Mucosa of rectum (tissue), 2 donors: ENCODE measurements around the gene NME7.
"Not testable (repeated sequence)": the region's sequence is repeated elsewhere in the genome, so short reads cannot be mapped to it uniquely, and the experiment has no call there.

Experiments
- H3K27ac ChIP-seq, 2 donors: one replicate each; pipeline ENCODE4 v1.7.0; 2013; ENCODE audit warnings: inconsistent platforms in 2 of 2, low read depth in 2 of 2, low read length in 2 of 2
- H3K27me3 ChIP-seq, 2 donors: one replicate each; pipeline ENCODE4 v1.7.0; 2013; ENCODE audit warnings: low read length in 2 of 2; ENCODE audit not compliant: control insufficient read depth in 2 of 2, insufficient read depth in 2 of 2
- H3K36me3 ChIP-seq, 2 donors: one replicate each; pipeline ENCODE4 v1.7.0; 2013; ENCODE audit warnings: low read length in 2 of 2; ENCODE audit not compliant: control insufficient read depth in 2 of 2, insufficient read depth in 2 of 2
- H3K4me1 ChIP-seq, 2 donors: one replicate each; pipeline ENCODE4 v1.7.0; 2013; ENCODE audit warnings: low read length in 2 of 2, mild to moderate bottlenecking in 1 of 2; ENCODE audit not compliant: control insufficient read depth in 2 of 2, insufficient read depth in 2 of 2
- H3K4me3 ChIP-seq, 2 donors: one replicate each; pipeline ENCODE4 v1.7.0; 2013; ENCODE audit warnings: low read length in 2 of 2
- H3K9ac ChIP-seq, 2 donors: one replicate each; pipeline ENCODE4 v1.7.0; 2013; ENCODE audit warnings: low read length in 2 of 2, low read depth in 1 of 2, mild to moderate bottlenecking in 1 of 2
- H3K9me3 ChIP-seq, 2 donors: one replicate each; pipeline ENCODE4 v1.7.0; 2013; ENCODE audit warnings: low read length in 2 of 2; ENCODE audit not compliant: control insufficient read depth in 2 of 2
- donor health status: healthy.
- donor health status: Normal muscosa, but diverticular disease.

NME7 gene, protein sequence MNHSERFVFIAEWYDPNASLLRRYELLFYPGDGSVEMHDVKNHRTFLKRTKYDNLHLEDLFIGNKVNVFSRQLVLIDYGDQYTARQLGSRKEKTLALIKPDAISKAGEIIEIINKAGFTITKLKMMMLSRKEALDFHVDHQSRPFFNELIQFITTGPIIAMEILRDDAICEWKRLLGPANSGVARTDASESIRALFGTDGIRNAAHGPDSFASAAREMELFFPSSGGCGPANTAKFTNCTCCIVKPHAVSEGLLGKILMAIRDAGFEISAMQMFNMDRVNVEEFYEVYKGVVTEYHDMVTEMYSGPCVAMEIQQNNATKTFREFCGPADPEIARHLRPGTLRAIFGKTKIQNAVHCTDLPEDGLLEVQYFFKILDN

DNA sequence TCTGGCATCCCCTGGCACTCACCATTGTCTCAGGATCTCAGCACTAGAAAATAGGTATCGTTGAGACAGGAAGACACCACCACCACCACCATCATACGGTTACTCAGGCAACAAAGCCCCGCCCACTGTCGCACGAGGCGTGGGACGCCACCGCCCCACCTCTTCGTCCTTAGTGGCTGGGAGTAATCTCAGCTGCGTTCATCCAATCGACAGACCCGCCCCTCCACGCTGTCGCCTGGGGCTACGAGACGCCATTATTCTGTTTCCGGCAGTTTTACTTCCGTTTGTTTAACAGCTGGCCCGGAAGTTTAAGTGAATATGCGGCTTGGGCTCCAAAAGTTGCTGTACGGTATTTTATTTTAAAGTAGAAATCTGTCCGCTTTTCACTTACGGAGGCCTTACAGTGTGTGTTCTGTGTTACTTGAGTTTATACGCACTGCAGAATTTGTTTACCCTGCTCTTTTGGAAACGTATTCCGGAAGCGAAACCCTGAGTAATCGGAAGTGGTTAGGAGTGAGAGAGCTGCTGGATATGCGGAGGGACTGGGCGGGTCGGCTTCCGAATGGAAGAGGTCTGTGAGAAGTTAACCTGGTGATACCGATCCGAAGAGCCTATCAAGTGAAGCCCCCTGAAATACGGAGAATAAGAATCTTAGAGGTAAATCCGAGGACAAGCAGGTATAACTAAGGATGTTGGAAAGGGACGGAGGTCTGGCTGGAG is at the start of gene NME7, which contains the start of gene BLZF1:
Gene NME7, minus strand, starts transcription at position 112 of the 720 bp plus-strand sequence. Its CDS starts 87 bp downstream, at position 25.
Gene BLZF1, plus strand, starts transcription at position 510 of the 720 bp plus-strand sequence. CDS start 1,328 bp downstream, outside the sequence.
- peak within 1 kb of the TSS; percentile 81 to 89 for H3K27ac ChIP-seq
- peak within 1 kb of the TSS; percentile 78 to 89 for H3K9ac ChIP-seq
- peak within 1 kb of the TSS; percentile 98 to 100 for H3K4me3 ChIP-seq
- no peaks in the 10 kb centered on the region for H3K9me3 ChIP-seq
- no peaks in the 10 kb centered on the region for H3K27me3 ChIP-seq
- peaks cover 6 to 13% of the 10 kb centered on the region in 2 donors for H3K4me1 ChIP-seq
- peaks cover 10 to 16% of the 10 kb centered on the region in 2 donors for H3K36me3 ChIP-seq

DNA sequence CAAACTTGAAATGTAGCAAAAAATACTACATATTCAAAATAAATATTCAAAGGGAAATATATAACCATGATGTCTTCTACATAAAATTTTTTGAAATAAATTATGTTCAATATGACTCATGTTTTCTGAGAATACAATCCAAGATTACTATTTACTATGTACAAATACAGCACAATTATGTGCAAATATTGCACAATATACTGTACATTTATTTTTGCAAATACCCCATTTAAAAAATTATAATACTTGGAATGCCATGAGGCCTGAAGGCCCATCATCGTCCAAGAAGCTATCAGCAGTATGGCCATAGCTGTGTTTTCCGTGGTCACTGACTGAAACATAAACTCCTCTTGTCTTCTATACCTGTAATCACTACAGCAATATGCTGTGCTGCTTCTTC is 47.4 kb upstream of the NME7 start:
- H3K4me1 ChIP-seq = no peaks in the 10 kb centered on the region
- no peak overlapping the region for H3K27ac ChIP-seq
- no peaks in the 10 kb centered on the region for H3K36me3 ChIP-seq
- H3K9ac ChIP-seq = no peak overlapping the region
- no peaks in the 10 kb centered on the region for H3K27me3 ChIP-seq
- no peak overlapping the region for H3K4me3 ChIP-seq
- H3K9me3 ChIP-seq = no peaks in the 10 kb centered on the region

DNA sequence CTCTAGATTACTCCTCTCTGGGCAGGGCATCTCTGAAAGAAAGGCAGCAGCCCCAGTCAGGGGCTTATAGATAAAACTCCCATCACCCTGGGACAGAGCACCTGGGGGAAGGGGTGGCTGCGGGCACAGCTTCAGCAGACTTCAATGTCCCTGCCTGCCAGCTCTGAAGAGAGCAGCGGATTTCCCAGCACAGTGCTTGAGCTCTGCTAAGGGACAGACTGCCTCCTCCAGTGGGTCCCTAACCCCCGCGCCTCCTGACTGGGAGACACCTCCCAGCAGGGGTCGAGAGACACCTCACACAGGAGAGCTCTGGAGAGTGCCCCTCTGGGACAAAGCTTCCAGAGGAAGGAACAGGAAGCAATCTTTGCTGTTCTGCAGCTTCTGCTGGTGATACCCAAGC is 40.7 kb upstream of the NME7 start:
- not testable (repeated sequence) for H3K27ac ChIP-seq, H3K27me3 ChIP-seq, H3K9me3 ChIP-seq, H3K36me3 ChIP-seq, H3K4me1 ChIP-seq, H3K9ac ChIP-seq, H3K4me3 ChIP-seq

DNA sequence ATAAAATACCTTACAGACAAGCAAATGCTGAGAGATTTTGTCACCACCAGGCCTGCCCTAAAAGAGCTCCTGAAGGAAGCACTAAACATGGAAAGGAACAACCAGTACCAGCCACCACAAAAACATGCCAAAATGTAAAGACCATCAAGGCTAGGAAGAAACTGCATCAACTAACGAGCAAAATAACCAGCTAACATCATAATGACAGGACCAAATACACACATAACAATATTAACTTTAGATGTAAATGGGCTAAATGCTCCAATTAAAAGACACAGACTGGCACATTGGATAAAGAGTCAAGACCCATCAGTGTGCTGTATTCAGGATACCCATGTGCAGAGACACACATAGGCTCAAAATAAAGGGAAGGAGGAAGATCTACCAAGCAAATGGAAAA is 35.0 kb upstream of the NME7 start:
- H3K4me1 ChIP-seq, H3K4me3 ChIP-seq, H3K9ac ChIP-seq, H3K9me3 ChIP-seq, H3K27ac ChIP-seq, H3K36me3 ChIP-seq, H3K27me3 ChIP-seq: not testable (repeated sequence)

DNA sequence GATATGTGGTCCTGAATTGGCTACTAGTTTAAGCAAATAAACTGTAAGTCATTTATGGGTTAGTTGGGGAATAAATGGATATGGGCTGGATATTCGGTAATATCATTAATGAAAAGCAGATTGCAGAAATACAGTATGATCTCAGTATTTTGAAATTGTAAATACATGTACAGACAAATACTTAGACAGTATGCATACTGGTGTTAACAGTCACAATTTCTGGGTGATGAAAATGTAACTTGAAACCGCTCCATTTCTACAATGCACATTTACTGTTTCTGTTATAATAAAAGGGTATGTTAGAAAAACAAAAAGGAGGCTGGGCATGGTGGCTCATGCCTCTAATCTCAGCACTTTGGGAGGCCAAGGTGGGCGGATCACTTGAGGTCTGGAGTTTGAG is 28.4 kb upstream of the NME7 start:
- Histone ChIP-seq H3K4me3 (no peak overlapping the region), H3K27ac (no peak overlapping the region), H3K27me3 (no peaks in the 10 kb centered on the region), H3K4me1 (no peaks in the 10 kb centered on the region), H3K9ac (no peak overlapping the region), H3K36me3 (peaks cover 10 to 21% of the 10 kb centered on the region in 2 donors), H3K9me3 (no peaks in the 10 kb centered on the region)

DNA sequence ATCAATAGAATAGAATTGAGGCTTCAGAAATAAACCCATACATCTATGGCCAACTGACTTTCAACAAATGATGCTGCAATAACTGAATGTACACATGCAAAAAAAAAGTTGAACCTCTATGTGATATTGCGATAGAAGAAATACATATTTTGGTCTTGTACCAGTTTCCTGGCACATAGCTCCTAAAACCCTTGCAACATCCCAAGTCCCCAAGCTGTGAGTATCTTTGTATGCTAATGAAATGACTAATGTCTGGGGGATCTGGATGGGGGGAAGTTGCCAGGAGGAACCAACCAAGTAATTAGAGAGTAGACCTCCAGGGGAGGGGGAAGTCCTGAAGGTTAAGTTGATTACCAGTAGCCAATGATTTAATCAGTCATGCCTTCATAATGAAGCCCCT is 24.8 kb upstream of the NME7 start:
- Histone ChIP-seq H3K27me3 (no peaks in the 10 kb centered on the region), H3K4me1 (no peaks in the 10 kb centered on the region), H3K4me3 (no peak overlapping the region), H3K27ac (no peak overlapping the region), H3K9me3 (no peaks in the 10 kb centered on the region), H3K36me3 (peaks cover 18 to 35% of the 10 kb centered on the region in 2 donors), H3K9ac (no peak overlapping the region)

DNA sequence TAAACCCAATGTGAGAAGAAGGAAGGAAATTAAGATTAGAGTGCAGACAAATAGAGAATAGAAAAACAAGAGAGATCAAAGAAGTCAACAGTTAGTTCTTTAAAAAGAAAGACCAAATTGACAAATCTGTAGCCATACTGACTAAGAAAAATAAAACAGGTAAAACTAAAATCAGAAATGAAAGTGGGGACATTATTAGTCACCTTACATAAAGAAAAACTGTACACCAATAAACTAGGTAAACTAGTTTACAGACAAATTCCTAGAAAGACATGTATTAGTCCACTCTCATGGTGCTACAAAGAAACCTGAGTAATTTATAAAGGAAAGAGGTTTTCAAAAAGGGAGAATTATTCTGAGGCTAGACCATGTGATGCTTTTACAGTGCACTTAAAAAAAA is 22.7 kb upstream of the NME7 start:
- H3K27ac ChIP-seq = no peak overlapping the region
- peaks cover 18 to 44% of the 10 kb centered on the region in 2 donors for H3K36me3 ChIP-seq
- H3K27me3 ChIP-seq = no peaks in the 10 kb centered on the region

DNA sequence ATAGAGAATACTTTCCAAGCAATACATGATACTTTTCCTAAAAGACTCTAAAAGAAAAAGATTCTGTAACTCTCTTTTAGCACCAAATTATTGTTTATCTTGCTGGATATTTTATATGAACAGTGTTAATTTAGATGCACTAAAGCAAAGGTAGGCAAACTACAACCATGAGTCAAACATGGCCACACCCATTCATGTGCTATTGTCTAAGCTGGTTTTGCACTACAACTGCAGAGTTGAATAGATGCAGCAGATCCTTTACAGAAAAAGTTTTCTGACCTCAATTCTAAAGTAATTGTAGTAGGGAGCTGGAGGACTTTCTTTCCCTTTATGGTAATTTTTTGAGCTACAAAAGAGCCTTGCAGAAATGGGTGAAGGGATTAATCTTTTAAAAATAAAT is 19.8 kb upstream of the NME7 start:
- Histone ChIP-seq H3K9me3 (no peaks in the 10 kb centered on the region), H3K9ac (no peak overlapping the region), H3K4me1 (peaks cover 0 to 3% of the 10 kb centered on the region in 2 donors), H3K36me3 (peaks cover 22 to 52% of the 10 kb centered on the region in 2 donors), H3K4me3 (no peak overlapping the region), H3K27ac (no peak overlapping the region), H3K27me3 (no peaks in the 10 kb centered on the region)

More for the DNA sequence above, 22.7 kb upstream of the NME7 start:
- H3K9ac ChIP-seq = no peak overlapping the region
- H3K9me3 ChIP-seq = no peaks in the 10 kb centered on the region
- peaks cover 0 to 3% of the 10 kb centered on the region in 2 donors for H3K4me1 ChIP-seq
- no peak overlapping the region for H3K4me3 ChIP-seq

DNA sequence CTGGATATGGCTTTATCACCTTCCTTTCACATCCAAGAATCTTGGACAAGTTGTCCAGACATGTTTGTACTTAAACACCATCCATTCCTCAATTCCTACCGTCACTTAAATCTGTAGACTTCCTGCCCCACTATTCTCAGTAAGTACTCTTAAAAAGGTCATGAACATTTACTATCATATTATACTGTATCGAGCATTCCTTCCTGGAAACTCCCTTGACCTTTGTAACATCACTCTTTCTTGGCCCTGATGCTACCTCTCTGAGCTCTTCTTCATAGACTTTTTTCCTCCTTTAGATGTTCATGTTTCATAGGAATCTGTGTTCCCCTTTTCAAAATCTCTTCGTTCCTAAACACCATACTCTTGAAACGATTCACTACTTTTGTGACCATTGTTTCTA is 15.9 kb upstream of the NME7 start:
- peaks cover 0 to 3% of the 10 kb centered on the region in 2 donors for H3K4me1 ChIP-seq
- peaks cover 27 to 48% of the 10 kb centered on the region in 2 donors for H3K36me3 ChIP-seq
- no peak overlapping the region for H3K9ac ChIP-seq
- H3K9me3 ChIP-seq = no peaks in the 10 kb centered on the region
- no peak overlapping the region for H3K4me3 ChIP-seq
- no peaks in the 10 kb centered on the region for H3K27me3 ChIP-seq
- no peak overlapping the region for H3K27ac ChIP-seq

DNA sequence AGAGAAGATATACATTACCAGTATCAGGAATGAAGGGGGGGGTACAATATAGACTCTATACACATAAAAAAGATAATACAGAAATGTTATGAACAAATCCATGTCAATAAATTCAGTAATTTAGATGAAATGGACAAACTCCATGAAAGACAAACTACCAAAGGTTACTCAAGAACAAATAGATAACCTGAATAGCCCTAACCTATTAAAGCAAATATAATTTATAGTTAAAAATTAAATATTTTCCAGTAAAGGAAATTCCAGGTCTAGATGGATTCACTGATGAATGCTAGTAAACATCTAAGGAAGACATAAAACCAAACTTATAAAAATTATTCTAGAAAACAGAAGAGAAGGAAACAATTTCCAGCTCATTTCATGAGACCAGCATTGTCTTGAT is 13.6 kb upstream of the NME7 start:
- H3K27me3 ChIP-seq = no peaks in the 10 kb centered on the region
- H3K9ac ChIP-seq = no peak overlapping the region
- H3K4me3 ChIP-seq = no peak overlapping the region
- H3K36me3 ChIP-seq = peaks cover 44 to 63% of the 10 kb centered on the region in 2 donors
- H3K4me1 ChIP-seq = no peaks in the 10 kb centered on the region
- no peaks in the 10 kb centered on the region for H3K9me3 ChIP-seq
- H3K27ac ChIP-seq = no peak overlapping the region
